Endothelial cell of umbilical vein (primary cell): ENCODE data around the gene GPRIN1.

ENCODE experiments used
- CTCF ChIP-seq, 2 donors: IDR thresholded peaks; 1 replicate in 1 of 2; 2 replicates in 1 of 2; pipeline ENCODE4 v1.5.1; 2011; ENCODE audit warnings: low read length in 2 of 2, mild to moderate bottlenecking in 2 of 2, moderate library complexity in 2 of 2, control low read depth in 1 of 2, inconsistent platforms in 1 of 2, low read depth in 1 of 2; ENCODE audit not compliant: insufficient read depth in 1 of 2; ENCODE audit errors: extremely low read depth in 1 of 2
- EZH2 ChIP-seq: IDR thresholded peaks from 2 replicates; pipeline ENCODE4 v1.6.1; 2012; ENCODE audit warnings: borderline replicate concordance, low read depth, mild to moderate bottlenecking, moderate library complexity, low read length, inconsistent platforms; ENCODE audit not compliant: severe bottlenecking
- FOS ChIP-seq: IDR thresholded peaks from 2 replicates; pipeline ENCODE4 v1.6.1; 2011; ENCODE audit warnings: mild to moderate bottlenecking, low read length, moderate library complexity, borderline replicate concordance; ENCODE audit not compliant: insufficient read depth
- JUN ChIP-seq: IDR thresholded peaks from 2 replicates; pipeline ENCODE4 v1.6.1; 2011; ENCODE audit warnings: borderline replicate concordance, low read depth; ENCODE audit not compliant: insufficient read length, insufficient read depth
- MAX ChIP-seq: IDR thresholded peaks from 2 replicates; pipeline ENCODE4 v1.6.1; 2011; ENCODE audit not compliant: insufficient read depth, insufficient read length
- POLR2A ChIP-seq: IDR thresholded peaks from 2 replicates; pipeline ENCODE4 v1.6.1; 2012; ENCODE audit warnings: low read depth, mild to moderate bottlenecking, control low read depth, low read length
- POLR2AphosphoS5 ChIP-seq: IDR thresholded peaks from 2 replicates; pipeline ENCODE4 v1.6.1; 2012; ENCODE audit warnings: low read depth, mild to moderate bottlenecking, control low read depth, low read length, moderate library complexity; ENCODE audit not compliant: insufficient read depth

- TF ChIP-seq POLR2A (no peak), EZH2 (no peak), CTCF (IDR thresholded peaks at IDR 0.05; ENCODE audit: extremely low read depth in 1 of 2, insufficient read depth in 1 of 2, low read depth in 1 of 2, low read length in 2 of 2) (peak; percentile 20 to 35), POLR2AphosphoS5 (no peak), MAX (no peak), JUN (no peak), FOS (no peak)
Observed at GRCh38 chr5:176609724-176610434, at the start of gene GPRIN1.
